DND-41 (cell line): ENCODE results near the gene BICDL1.

Source experiments
- ATAC-seq: fragments of 200-7000 bp; cut with Tn5 transposase; 3 replicates; pipeline ENCODE4 v1.9.1; 2021; ENCODE audit warnings: low read depth; ENCODE audit not compliant: insufficient read depth
- DNase-seq: peaks from one replicate; pipeline ENCODE4 v3.0.0-alpha.2; 2020
- H2AFZ ChIP-seq: 2 replicates; pipeline ENCODE4 v1.6.0; 2012; ENCODE audit warnings: low read depth, low read length
- H3K27ac ChIP-seq: 2 replicates; pipeline ENCODE4 v1.5.1; 2012; ENCODE audit warnings: low read length, inconsistent platforms
- H3K27me3 ChIP-seq: fragments of 200-600 bp; sonication (generic); 2 replicates; pipeline ENCODE4 v1.6.0; 2012; ENCODE audit warnings: low read length, mild to moderate bottlenecking, inconsistent platforms; ENCODE audit not compliant: insufficient read depth, poor library complexity
- H3K36me3 ChIP-seq: 2 replicates; pipeline ENCODE4 v1.5.1; 2012; ENCODE audit warnings: low read length, inconsistent platforms; ENCODE audit not compliant: insufficient read depth
- H3K4me1 ChIP-seq: 2 replicates; pipeline ENCODE4 v1.5.1; 2012; ENCODE audit warnings: mild to moderate bottlenecking, low read length; ENCODE audit not compliant: insufficient read depth
- H3K4me2 ChIP-seq: 2 replicates; pipeline ENCODE4 v1.6.0; 2012; ENCODE audit warnings: mild to moderate bottlenecking, moderate library complexity, low read length, inconsistent platforms; ENCODE audit not compliant: insufficient read depth
- H3K4me3 ChIP-seq, 2 experiments: fragments of 200-600 bp in 1 of 2; shearing (Covaris generic) in 1 of 2; 2 replicates each; pipeline ENCODE4 v1.5.1; 2012 to 2016; ENCODE audit warnings: inconsistent platforms in 2 of 2, low read length in 2 of 2, mild to moderate bottlenecking in 2 of 2, low read depth in 1 of 2, moderate library complexity in 1 of 2
- H3K79me2 ChIP-seq: 2 replicates; pipeline ENCODE4 v1.6.0; 2012; ENCODE audit warnings: low read length, inconsistent platforms; ENCODE audit not compliant: insufficient read depth
- H3K9ac ChIP-seq: 2 replicates; pipeline ENCODE4 v1.6.0; 2012; ENCODE audit warnings: low read depth, mild to moderate bottlenecking, inconsistent platforms, low read length, moderate library complexity
- H3K9me3 ChIP-seq: 2 replicates; pipeline ENCODE4 v1.5.1; 2012; ENCODE audit warnings: low read length, moderate library complexity, mild to moderate bottlenecking, inconsistent platforms; ENCODE audit not compliant: insufficient read depth, severe bottlenecking
- H4K20me1 ChIP-seq: 2 replicates; pipeline ENCODE4 v1.6.0; 2012; ENCODE audit warnings: low read length; ENCODE audit not compliant: insufficient read depth
- EZH2 ChIP-seq: IDR thresholded peaks from 3 replicates; pipeline ENCODE4 v1.6.1; 2012; ENCODE audit warnings: borderline replicate concordance, low read depth, mild to moderate bottlenecking, moderate library complexity, low read length, inconsistent platforms; ENCODE audit not compliant: severe bottlenecking
- TF ChIP-seq, protein P1 (sequence below): IDR thresholded peaks from 2 replicates; pipeline ENCODE4 v1.5.1; 2012; ENCODE audit warnings: borderline replicate concordance, low read length, moderate library complexity, mild to moderate bottlenecking; ENCODE audit not compliant: poor library complexity, severe bottlenecking; ENCODE audit errors: extremely low read depth

Gene BICDL1

DNA sequence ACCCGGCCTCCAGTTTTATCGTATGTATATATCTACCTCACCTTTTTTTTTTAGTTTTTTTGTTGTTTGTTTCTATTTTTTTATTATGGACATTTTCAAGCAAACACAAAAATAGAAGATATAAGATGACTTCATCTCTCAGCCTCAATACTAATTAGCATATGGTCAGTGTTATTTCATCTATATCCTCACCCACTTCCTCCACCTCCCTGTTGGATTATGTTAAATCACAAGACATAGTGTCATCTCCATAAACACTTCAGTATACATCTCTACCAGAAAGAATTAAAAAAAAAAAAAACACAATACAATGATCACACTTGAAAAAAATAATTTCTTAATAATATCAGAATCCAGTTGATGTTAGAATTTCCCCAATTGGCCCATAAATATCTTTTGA lies 92.6 kb downstream of the BICDL1 start:
- no peak overlapping the region for H2AFZ ChIP-seq
- TF ChIP-seq, protein P1, sequence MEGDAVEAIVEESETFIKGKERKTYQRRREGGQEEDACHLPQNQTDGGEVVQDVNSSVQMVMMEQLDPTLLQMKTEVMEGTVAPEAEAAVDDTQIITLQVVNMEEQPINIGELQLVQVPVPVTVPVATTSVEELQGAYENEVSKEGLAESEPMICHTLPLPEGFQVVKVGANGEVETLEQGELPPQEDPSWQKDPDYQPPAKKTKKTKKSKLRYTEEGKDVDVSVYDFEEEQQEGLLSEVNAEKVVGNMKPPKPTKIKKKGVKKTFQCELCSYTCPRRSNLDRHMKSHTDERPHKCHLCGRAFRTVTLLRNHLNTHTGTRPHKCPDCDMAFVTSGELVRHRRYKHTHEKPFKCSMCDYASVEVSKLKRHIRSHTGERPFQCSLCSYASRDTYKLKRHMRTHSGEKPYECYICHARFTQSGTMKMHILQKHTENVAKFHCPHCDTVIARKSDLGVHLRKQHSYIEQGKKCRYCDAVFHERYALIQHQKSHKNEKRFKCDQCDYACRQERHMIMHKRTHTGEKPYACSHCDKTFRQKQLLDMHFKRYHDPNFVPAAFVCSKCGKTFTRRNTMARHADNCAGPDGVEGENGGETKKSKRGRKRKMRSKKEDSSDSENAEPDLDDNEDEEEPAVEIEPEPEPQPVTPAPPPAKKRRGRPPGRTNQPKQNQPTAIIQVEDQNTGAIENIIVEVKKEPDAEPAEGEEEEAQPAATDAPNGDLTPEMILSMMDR = no peak
- TF ChIP-seq EZH2 = no peak
- no peaks in the 10 kb centered on the region for H3K9me3 ChIP-seq
- H3K4me1 ChIP-seq = peaks cover 7% of the 10 kb centered on the region
- DNase-seq (no peak), ATAC-seq (no peak)
- H3K27me3 ChIP-seq = no peaks in the 10 kb centered on the region
- no peak overlapping the region for H3K4me3 ChIP-seq
- H3K4me2 ChIP-seq = no peak overlapping the region
- no peaks in the 10 kb centered on the region for H3K79me2 ChIP-seq
- H3K9ac ChIP-seq = no peak overlapping the region
- H3K36me3 ChIP-seq = no peaks in the 10 kb centered on the region
- no peak overlapping the region for H3K27ac ChIP-seq
- H4K20me1 ChIP-seq = no peaks in the 10 kb centered on the region

- no peaks in the 10 kb centered on the region for H4K20me1 ChIP-seq
- H3K36me3 ChIP-seq = no peaks in the 10 kb centered on the region
- no peak for ATAC-seq
- TF ChIP-seq, protein P1 = no peak
- TF ChIP-seq EZH2 = no peak
- H3K4me1 ChIP-seq = peaks cover 20% of the 10 kb centered on the region
- H3K4me2 ChIP-seq = peak overlapping the region; percentile 88
- no peaks in the 10 kb centered on the region for H3K27me3 ChIP-seq
- H3K9ac ChIP-seq = peak overlapping the region; percentile 58
- H3K27ac ChIP-seq = peak overlapping the region; percentile 75
- peak overlapping the region; percentile 80 for H2AFZ ChIP-seq
- no peaks in the 10 kb centered on the region for H3K79me2 ChIP-seq
- DNase-seq = no peak
- peak overlapping the region in 1 of 2 experiments; percentile 57; a peak in 2 of 4 replicates for H3K4me3 ChIP-seq
- no peaks in the 10 kb centered on the region for H3K9me3 ChIP-seq
These were observed 97.0 kb downstream of the BICDL1 start for GRCh38 chr12:120085920-120086645.

GRCh38 chr12:120086801-120087621 lies 98.0 kb downstream of the BICDL1 start:
- Histone ChIP-seq H4K20me1 (no peaks in the 10 kb centered on the region), H3K9me3 (no peaks in the 10 kb centered on the region), H3K36me3 (peaks cover 3% of the 10 kb centered on the region; the same call in 1 of the 2 replicates), H3K27ac (peak overlapping the region; percentile 75), H3K4me3 (peak overlapping the region; percentile 5 to 63; a peak in 3 of 4 replicates), H3K9ac (peak overlapping the region; percentile 58), H3K27me3 (no peaks in the 10 kb centered on the region), H3K4me2 (peak overlapping the region; percentile 88), H3K4me1 (peaks cover 20% of the 10 kb centered on the region), H2AFZ (peak overlapping the region; percentile 83), H3K79me2 (no peaks in the 10 kb centered on the region)
- TF ChIP-seq, protein P1 = peak; percentile 97
- TF ChIP-seq EZH2 = no peak
- ATAC-seq (peak; percentile 96), DNase-seq (peak; percentile 100)
